T-helper 1 cell treated with Interleukin-12 subunit alpha and Interleukin-12 subunit beta and Interleukin-4 antibody, amounts not matched to agents 30 μg/mL and 1 μg/mL, for 36 hours (primary cell): ENCODE results near the gene GADD45B.
"Not testable (repeated sequence)": the region's sequence is repeated elsewhere in the genome, so short reads cannot be mapped to it uniquely, and the experiment has no call there.

Source experiments
- H3K27ac Mint-ChIP-seq: one replicate; pipeline ENCODE4 v1.8.0; 2021; ENCODE audit warnings: mild to moderate bottlenecking, mixed read lengths
- H3K27me3 Mint-ChIP-seq: one replicate; pipeline ENCODE4 v1.8.0; 2021; ENCODE audit warnings: low read depth, mixed read lengths
- H3K36me3 Mint-ChIP-seq: one replicate; pipeline ENCODE4 v1.8.0; 2021; ENCODE audit warnings: low read depth, mixed read lengths
- H3K4me1 Mint-ChIP-seq: one replicate; pipeline ENCODE4 v1.8.0; 2021; ENCODE audit warnings: low read depth, mixed read lengths
- H3K4me3 Mint-ChIP-seq: one replicate; pipeline ENCODE4 v1.8.0; 2021; ENCODE audit warnings: mild to moderate bottlenecking, moderate library complexity, mixed read lengths
- H3K9me3 Mint-ChIP-seq: one replicate; pipeline ENCODE4 v1.8.0; 2021; ENCODE audit warnings: mixed read lengths

The GADD45B gene

DNA sequence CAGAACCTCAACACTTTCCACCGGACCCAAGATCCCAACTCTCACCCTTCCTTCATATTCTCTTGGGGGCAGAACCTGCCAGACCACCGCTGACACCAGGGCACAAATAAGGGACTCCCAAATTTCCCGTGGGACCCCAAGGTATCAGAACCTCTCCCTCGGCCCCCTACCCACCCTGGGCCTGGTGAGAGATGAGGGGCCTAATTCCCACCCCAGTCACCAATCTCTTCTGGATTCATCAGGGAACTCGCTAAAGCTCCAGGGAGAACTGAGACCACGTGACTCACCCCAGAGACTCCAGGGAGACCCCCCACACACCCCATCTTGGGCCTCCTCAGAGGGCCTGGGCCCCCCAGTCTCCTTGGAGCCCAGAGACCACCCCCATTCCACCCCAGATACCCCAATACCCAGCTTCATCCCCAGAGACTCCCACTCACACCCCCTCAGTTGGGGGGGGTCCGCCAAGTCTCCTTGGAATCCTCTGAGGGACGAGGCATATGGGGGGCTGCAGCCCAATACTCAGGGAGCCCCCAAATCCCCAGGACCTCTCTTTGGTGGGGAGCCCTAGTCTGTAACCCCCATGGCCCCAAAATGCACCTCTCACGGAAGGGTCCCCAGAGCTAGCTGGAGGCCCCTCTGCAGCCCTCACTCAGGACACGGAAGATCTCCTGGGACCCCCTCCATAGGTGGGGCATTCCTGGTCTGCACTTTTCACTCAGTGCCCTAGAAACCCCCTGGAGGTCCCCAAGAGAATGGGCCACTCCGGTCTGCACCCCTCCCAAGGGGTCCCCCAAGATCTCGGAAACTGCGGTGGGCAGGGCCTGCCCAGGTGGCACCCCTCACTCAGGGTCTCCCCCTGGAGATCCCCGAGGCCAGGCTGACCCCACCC lies 20.7 kb upstream of the GADD45B start:
- Mint-ChIP-seq H3K36me3 (peaks cover 5% of the 10 kb centered on the region), H3K27ac (peak overlapping the region; percentile 73), H3K4me1 (peaks cover 17% of the 10 kb centered on the region), H3K9me3 (no peaks in the 10 kb centered on the region), H3K4me3 (peak overlapping the region; percentile 84), H3K27me3 (no peaks in the 10 kb centered on the region)

GRCh38 chr19:2455851-2456570 lies 19.9 kb upstream of the GADD45B start:
- peak overlapping the region; percentile 80 for H3K27ac Mint-ChIP-seq
- H3K4me1 Mint-ChIP-seq: peaks cover 19% of the 10 kb centered on the region
- no peaks in the 10 kb centered on the region for H3K9me3 Mint-ChIP-seq
- no peaks in the 10 kb centered on the region for H3K27me3 Mint-ChIP-seq
- H3K4me3 Mint-ChIP-seq: peak overlapping the region; percentile 84
- peaks cover 5% of the 10 kb centered on the region for H3K36me3 Mint-ChIP-seq

DNA sequence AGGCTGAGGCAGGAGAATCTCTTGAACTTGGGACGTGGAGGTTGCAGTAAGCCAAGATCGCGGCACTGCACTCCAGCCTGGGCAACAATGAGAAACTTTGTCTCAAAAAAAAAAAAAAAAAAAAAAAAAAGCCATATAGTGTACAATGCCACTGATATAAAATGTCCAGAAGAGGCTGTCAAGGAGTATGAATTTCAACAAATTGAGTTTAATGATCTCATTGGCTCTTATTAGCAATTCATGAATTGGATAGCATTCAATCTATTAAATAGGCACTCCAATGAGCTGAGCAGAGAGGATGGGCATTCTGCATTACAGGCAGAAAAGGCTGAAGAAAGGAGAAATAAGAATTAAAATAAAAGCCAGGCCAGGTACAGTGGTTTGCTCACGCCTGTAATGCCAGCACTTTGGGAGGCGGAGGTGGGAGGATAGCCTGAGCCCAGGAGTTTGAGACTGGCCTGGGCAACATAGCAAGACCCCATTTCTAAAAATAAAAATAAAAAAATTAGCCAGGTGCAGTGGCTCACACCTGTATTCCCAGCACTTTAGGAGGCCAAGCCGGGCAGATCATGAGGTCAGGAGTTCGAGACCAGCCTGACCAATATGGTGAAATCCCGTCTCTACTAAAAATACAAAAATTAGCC lies 18.4 kb upstream of the GADD45B start:
- Mint-ChIP-seq H3K27ac (peak overlapping the region; percentile 91), H3K36me3 (peaks cover 5% of the 10 kb centered on the region), H3K4me3 (peak overlapping the region; percentile 78), H3K27me3 (no peaks in the 10 kb centered on the region), H3K4me1 (peaks cover 23% of the 10 kb centered on the region), H3K9me3 (no peaks in the 10 kb centered on the region)

DNA sequence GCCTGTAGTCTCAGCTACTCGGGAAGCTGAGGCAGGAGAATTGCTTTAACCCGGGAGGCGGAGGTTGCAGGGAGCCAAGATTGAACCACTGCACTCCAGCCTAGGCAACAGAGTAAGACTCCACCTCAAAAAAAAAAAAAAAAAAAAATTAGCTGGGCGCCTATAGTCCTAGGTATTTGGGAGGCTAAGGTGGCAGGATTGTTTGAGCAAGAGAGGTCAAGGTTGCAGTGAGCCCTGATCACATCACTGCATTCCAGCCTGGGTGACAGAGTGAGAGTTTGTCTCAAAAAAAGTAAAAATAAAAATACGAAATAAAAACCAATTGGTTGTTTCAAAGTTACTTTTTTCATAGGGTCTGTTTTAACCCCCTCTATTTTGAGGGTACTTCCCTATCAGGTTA lies 17.9 kb upstream of the GADD45B start:
- no peak overlapping the region for H3K4me3 Mint-ChIP-seq
- no peaks in the 10 kb centered on the region for H3K27me3 Mint-ChIP-seq
- H3K4me1 Mint-ChIP-seq: peaks cover 23% of the 10 kb centered on the region
- H3K36me3 Mint-ChIP-seq: peaks cover 5% of the 10 kb centered on the region
- no peaks in the 10 kb centered on the region for H3K9me3 Mint-ChIP-seq
- H3K27ac Mint-ChIP-seq: no peak overlapping the region

- H3K4me3 Mint-ChIP-seq, H3K9me3 Mint-ChIP-seq, H3K27ac Mint-ChIP-seq, H3K27me3 Mint-ChIP-seq, H3K36me3 Mint-ChIP-seq: not testable (repeated sequence)
- H3K4me1 Mint-ChIP-seq: peaks cover 23% of the 10 kb centered on the region
Observed at GRCh38 chr19:2458776-2459175, 17.2 kb upstream of the GADD45B start.

DNA sequence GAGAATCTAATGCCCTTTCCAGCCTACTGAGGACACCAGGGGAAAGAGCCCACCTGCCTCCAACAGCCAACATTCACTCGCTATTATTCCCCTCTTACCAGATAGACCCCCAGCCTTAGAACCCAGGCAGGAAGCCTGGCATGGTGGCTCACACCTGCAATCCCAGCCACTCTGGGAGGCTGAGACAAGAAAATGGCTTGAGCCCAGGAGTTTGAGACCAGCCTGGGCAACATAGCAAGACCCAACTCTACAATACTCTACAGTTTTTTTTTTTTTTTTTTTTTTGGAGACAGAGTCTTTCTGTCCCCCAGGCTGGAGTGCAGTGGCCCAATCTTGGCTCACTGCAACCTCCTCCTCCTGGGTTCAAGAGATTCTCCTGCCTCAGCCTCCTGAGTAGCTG lies 15.7 kb upstream of the GADD45B start:
- Mint-ChIP-seq H3K27ac (peak overlapping the region; percentile 15), H3K27me3 (no peaks in the 10 kb centered on the region), H3K4me1 (peaks cover 16% of the 10 kb centered on the region), H3K4me3 (peak overlapping the region; percentile 31), H3K36me3 (peaks cover 5% of the 10 kb centered on the region), H3K9me3 (no peaks in the 10 kb centered on the region)

- peak overlapping the region; percentile 88 for H3K27ac Mint-ChIP-seq
- no peaks in the 10 kb centered on the region for H3K27me3 Mint-ChIP-seq
- H3K4me1 Mint-ChIP-seq: peaks cover 14% of the 10 kb centered on the region
- H3K4me3 Mint-ChIP-seq: peak overlapping the region; percentile 92
- H3K9me3 Mint-ChIP-seq: no peaks in the 10 kb centered on the region
- peaks cover 3% of the 10 kb centered on the region for H3K36me3 Mint-ChIP-seq
Observed at GRCh38 chr19:2461751-2462634, 13.9 kb upstream of the GADD45B start.

- Mint-ChIP-seq H3K36me3 (peaks cover 2% of the 10 kb centered on the region), H3K27ac (no peak overlapping the region), H3K27me3 (no peaks in the 10 kb centered on the region), H3K4me3 (peak overlapping the region; percentile 92), H3K9me3 (no peaks in the 10 kb centered on the region), H3K4me1 (peaks cover 10% of the 10 kb centered on the region)
Observed at GRCh38 chr19:2462635-2463421, 13.1 kb upstream of the GADD45B start.

DNA sequence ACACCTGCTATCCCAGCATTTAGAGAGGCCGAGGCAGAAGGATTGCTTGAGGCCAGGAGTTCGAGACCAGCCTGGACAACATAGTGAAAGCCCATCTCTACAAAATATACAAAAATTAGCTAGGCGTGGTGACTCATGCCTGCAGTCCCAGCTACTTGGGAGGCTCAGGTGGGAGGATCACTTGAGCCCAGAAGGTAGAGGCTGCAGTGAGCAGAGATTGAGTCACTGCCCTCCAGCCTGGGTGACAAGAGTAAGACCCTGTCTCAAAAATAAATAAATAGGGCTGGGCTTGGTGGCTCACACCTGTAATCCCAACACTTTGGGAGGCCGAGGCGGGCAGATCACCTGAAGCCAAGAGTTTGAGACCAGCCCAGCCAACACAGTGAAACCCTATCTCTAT lies 12.2 kb upstream of the GADD45B start:
- H3K27ac Mint-ChIP-seq, H3K27me3 Mint-ChIP-seq, H3K4me1 Mint-ChIP-seq, H3K36me3 Mint-ChIP-seq, H3K9me3 Mint-ChIP-seq: not testable (repeated sequence)
- H3K4me3 Mint-ChIP-seq: peak overlapping the region; percentile 1

GRCh38 chr19:2464389-2464788 lies 11.5 kb upstream of the GADD45B start:
- no peaks in the 10 kb centered on the region for H3K9me3 Mint-ChIP-seq
- no peaks in the 10 kb centered on the region for H3K27me3 Mint-ChIP-seq
- H3K4me3 Mint-ChIP-seq: no peak overlapping the region
- H3K4me1 Mint-ChIP-seq: peaks cover 12% of the 10 kb centered on the region
- H3K36me3 Mint-ChIP-seq: peaks cover 2% of the 10 kb centered on the region
- no peak overlapping the region for H3K27ac Mint-ChIP-seq

DNA sequence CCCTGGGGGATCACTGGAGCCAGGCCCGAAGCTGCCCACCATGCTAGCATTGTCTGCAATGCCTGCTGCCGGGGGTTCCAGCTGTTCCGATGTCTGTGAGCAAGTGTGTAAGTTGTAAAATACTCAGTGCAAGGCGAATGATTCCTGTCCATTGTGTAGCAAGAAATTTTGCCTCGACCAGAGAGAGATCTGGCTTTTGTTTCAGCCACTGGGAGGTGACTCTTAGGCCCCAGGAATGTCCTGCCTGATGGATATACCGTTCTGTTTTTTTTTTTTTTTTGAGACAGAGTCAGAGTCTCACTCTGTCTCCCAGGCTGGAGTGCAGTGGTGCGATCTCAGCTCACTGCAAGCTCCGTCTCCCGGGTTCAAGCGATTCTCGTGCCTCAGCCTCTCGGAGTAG lies 7.3 kb upstream of the GADD45B start:
- peaks cover 8% of the 10 kb centered on the region for H3K4me1 Mint-ChIP-seq
- no peaks in the 10 kb centered on the region for H3K36me3 Mint-ChIP-seq
- no peak overlapping the region for H3K4me3 Mint-ChIP-seq
- H3K27me3 Mint-ChIP-seq: no peaks in the 10 kb centered on the region
- H3K27ac Mint-ChIP-seq: no peak overlapping the region
- H3K9me3 Mint-ChIP-seq: no peaks in the 10 kb centered on the region

- H3K9me3 Mint-ChIP-seq: no peaks in the 10 kb centered on the region
- no peaks in the 10 kb centered on the region for H3K36me3 Mint-ChIP-seq
- H3K4me3 Mint-ChIP-seq: no peak overlapping the region
- H3K27me3 Mint-ChIP-seq: no peaks in the 10 kb centered on the region
- peak overlapping the region; percentile 52 for H3K27ac Mint-ChIP-seq
- H3K4me1 Mint-ChIP-seq: peaks cover 8% of the 10 kb centered on the region
Observed at GRCh38 chr19:2469102-2469914, 6.6 kb upstream of the GADD45B start.

GRCh38 chr19:2469915-2470200 lies 6.1 kb upstream of the GADD45B start:
- H3K9me3 Mint-ChIP-seq, H3K4me1 Mint-ChIP-seq, H3K4me3 Mint-ChIP-seq, H3K36me3 Mint-ChIP-seq, H3K27me3 Mint-ChIP-seq: not testable (repeated sequence)
- peak overlapping the region; percentile 52 for H3K27ac Mint-ChIP-seq
